ENCODE data around the gene MCHR2.

GRCh38 chr6:99871641-99872040 is 122.4 kb downstream of the MCHR2 start:
- TF ChIP-seq SIN3A (IDR thresholded peaks at IDR 0.05; ENCODE audit: borderline replicate concordance, insufficient read depth, low read length), result no peak
- TF ChIP-seq TAF1 (IDR thresholded peaks at IDR 0.05; ENCODE audit: borderline replicate concordance, insufficient read depth, low read length), result no peak
- no peak for TF ChIP-seq POLR2AphosphoS5 (IDR thresholded peaks at IDR 0.05; ENCODE audit: low read depth, low read length)
- no peak for TF ChIP-seq REST (IDR thresholded peaks at IDR 0.05; ENCODE audit: insufficient read depth in 1 of 2, low read depth in 2 of 2, low read length in 2 of 2)
